SK-N-SH (cell line): Measurements from ENCODE around the gene ATP8A1. TPM values are rescaled to one million over a fixed set of nuclear protein-coding genes. Genes with fewer than 3 reads are reported as not detected.

Source experiments
- CTCF ChIA-PET: fragments of 300-600, 350-600 bp; formaldehyde crosslinking; extraction: SDS; loops from one replicate; lab custom pipeline; 2021; lab: Yijun Ruan, JAX
- POLR2A ChIA-PET: fragments of 350-600 bp; sonication (Branson Sonifier 250); formaldehyde crosslinking; extraction: SDS; loops from one replicate; lab custom pipeline; 2020; ENCODE audit warnings: antibody characterized with exemption, inconsistent platforms; lab: Yijun Ruan, JAX
- DNase-seq: peaks from one replicate; pipeline ENCODE4 v3.0.0; 2012
- H2AFZ ChIP-seq: fragments of 200-600 bp; sonication (generic); 2 replicates; pipeline ENCODE4 v1.8.1; 2016; ENCODE audit warnings: antibody characterized with exemption, mild to moderate bottlenecking, low read depth
- H3F3A ChIP-seq: fragments of 200-600 bp; sonication (generic); replicated peaks from 2 replicates; pipeline ENCODE3; 2016; ENCODE audit warnings: antibody characterized with exemption, mild to moderate bottlenecking; ENCODE audit not compliant: insufficient read depth
- H3K27ac ChIP-seq, 2 experiments: fragments of 200-500 bp in 1 of 2; fragments of 200-600 bp in 1 of 2; sonication (Bioruptor generic) in 1 of 2; sonication (generic), shearing (Covaris generic) in 1 of 2; 2 replicates each; pipeline versions ENCODE4 v1.5.1 to v1.6.1; 2014 to 2016; ENCODE audit warnings: low read depth in 2 of 2, inconsistent platforms in 1 of 2, low read length in 1 of 2, mild to moderate bottlenecking in 1 of 2, mixed read lengths in 1 of 2
- H3K27me3 ChIP-seq: fragments of 200-600 bp; sonication (generic), shearing (Covaris generic); 2 replicates; pipeline ENCODE4 v1.6.1; 2016; ENCODE audit warnings: mixed run types; ENCODE audit not compliant: insufficient read depth
- H3K36me3 ChIP-seq, 2 experiments: fragments of 200-500 bp in 1 of 2; fragments of 200-600 bp in 1 of 2; sonication (Bioruptor generic) in 1 of 2; sonication (generic) in 1 of 2; replicated peaks in 1 of 2; 2 replicates each; pipeline versions ENCODE3 to v1.5.1; 2014 to 2016; ENCODE audit warnings: low read length in 1 of 2, mild to moderate bottlenecking in 1 of 2; ENCODE audit not compliant: insufficient read depth in 2 of 2, control insufficient read depth in 1 of 2
- H3K4me1 ChIP-seq, 2 experiments: fragments of 200-500 bp in 1 of 2; fragments of 200-600 bp in 1 of 2; sonication (Bioruptor generic) in 1 of 2; sonication (generic), shearing (Covaris generic) in 1 of 2; 2 replicates each; pipeline versions ENCODE4 v1.5.1 to v1.6.1; 2014 to 2016; ENCODE audit warnings: low read depth in 1 of 2, low read length in 1 of 2, mixed run types in 1 of 2; ENCODE audit not compliant: insufficient read depth in 2 of 2, control insufficient read depth in 1 of 2
- H3K4me2 ChIP-seq: fragments of 200-600 bp; sonication (generic), shearing (Covaris generic); 2 replicates; pipeline ENCODE4 v1.6.1; 2017; ENCODE audit warnings: mixed run types
- H3K4me3 ChIP-seq, 2 experiments: fragments of 200-500 bp in 1 of 2; fragments of 200-600 bp in 1 of 2; sonication (Bioruptor generic) in 1 of 2; sonication (generic), shearing (Covaris generic) in 1 of 2; 2 replicates each; pipeline versions ENCODE4 v1.5.1 to v1.8.1; 2014 to 2016; ENCODE audit warnings: low read depth in 2 of 2, inconsistent platforms in 1 of 2, low read length in 1 of 2, mild to moderate bottlenecking in 1 of 2, mixed read lengths in 1 of 2, moderate library complexity in 1 of 2
- H3K79me2 ChIP-seq: fragments of 200-600 bp; sonication (generic); 2 replicates; pipeline ENCODE4 v1.8.1; 2017; ENCODE audit warnings: mild to moderate bottlenecking; ENCODE audit not compliant: insufficient read depth
- H3K9ac ChIP-seq: fragments of 200-600 bp; sonication (generic); 2 replicates; pipeline ENCODE4 v1.6.1; 2017; ENCODE audit warnings: mixed run types
- H3K9me2 ChIP-seq: fragments of 200-600 bp; sonication (generic); 2 replicates; pipeline ENCODE4 v1.6.1; 2017; ENCODE audit warnings: mixed run types
- H3K9me3 ChIP-seq: fragments of 200-600 bp; sonication (generic); 2 replicates; pipeline ENCODE4 v1.6.1; 2017; ENCODE audit warnings: mixed run types, mild to moderate bottlenecking, moderate library complexity
- H4K20me1 ChIP-seq: fragments of 200-600 bp; sonication (generic); 2 replicates; pipeline ENCODE4 v1.6.1; 2017; ENCODE audit warnings: mild to moderate bottlenecking, mixed run types; ENCODE audit not compliant: insufficient read depth
- CTCF ChIP-seq: fragments of 200-600 bp; sonication (generic); IDR thresholded peaks from 2 replicates; pipeline ENCODE4 v1.6.1; 2017; ENCODE audit warnings: antibody characterized with exemption, mild to moderate bottlenecking, moderate library complexity
- EZH2phosphoT487 ChIP-seq: fragments of 200-600 bp; sonication (generic); IDR thresholded peaks from 2 replicates; pipeline ENCODE4 v1.6.1; 2017; ENCODE audit warnings: low read depth, mixed run types, mild to moderate bottlenecking, antibody characterized with exemption, moderate library complexity, borderline replicate concordance
- FOSL2 ChIP-seq: IDR thresholded peaks from 2 replicates; pipeline ENCODE4 v1.4.0; 2012; ENCODE audit warnings: low read depth, mild to moderate bottlenecking, moderate library complexity, borderline replicate concordance
- FOXJ3 ChIP-seq: sonication (generic); formaldehyde crosslinking; IDR thresholded peaks from 2 replicates; pipeline ENCODE4 v1.5.1; 2020; ENCODE audit warnings: mild to moderate bottlenecking, missing genetic modification reagents
- FOXM1 ChIP-seq: IDR thresholded peaks from 2 replicates; pipeline ENCODE4 v1.4.0; 2012; ENCODE audit warnings: low read depth, mild to moderate bottlenecking
- GATA2 ChIP-seq: sonication (generic); formaldehyde crosslinking; IDR thresholded peaks from 2 replicates; pipeline ENCODE4 v1.5.0; 2020; ENCODE audit warnings: mild to moderate bottlenecking, missing genetic modification reagents
- IRF3 ChIP-seq: fragments of 150-350 bp; IDR thresholded peaks from 2 replicates; pipeline ENCODE4 v1.6.1; 2016; ENCODE audit warnings: mild to moderate bottlenecking, low read depth, low read length
- MEF2A ChIP-seq: IDR thresholded peaks from 2 replicates; pipeline ENCODE4 v1.4.0; 2012; ENCODE audit warnings: low read depth, borderline replicate concordance
- MXI1 ChIP-seq: IDR thresholded peaks from 2 replicates; pipeline ENCODE4 v1.6.1; 2012; ENCODE audit warnings: mild to moderate bottlenecking, low read depth, low read length, improper control_type of control experiment
- RAD21 ChIP-seq: IDR thresholded peaks from 2 replicates; pipeline ENCODE4 v1.6.1; 2012; ENCODE audit warnings: mild to moderate bottlenecking, low read length
- RFX5 ChIP-seq: IDR thresholded peaks from 2 replicates; pipeline ENCODE4 v1.6.1; 2012; ENCODE audit warnings: mild to moderate bottlenecking, improper control_type of control experiment, low read length
- RXRA ChIP-seq: IDR thresholded peaks from 2 replicates; pipeline ENCODE4 v1.4.0; 2012; ENCODE audit warnings: low read depth, mild to moderate bottlenecking, borderline replicate concordance
- SIN3A ChIP-seq: IDR thresholded peaks from 2 replicates; pipeline ENCODE4 v1.6.1; 2012; ENCODE audit warnings: low read depth, mild to moderate bottlenecking, low read length, moderate library complexity, borderline replicate concordance
- SMC3 ChIP-seq: IDR thresholded peaks from 2 replicates; pipeline ENCODE4 v1.6.1; 2012; ENCODE audit warnings: low read depth, low read length, improper control_type of control experiment
- YY1 ChIP-seq: IDR thresholded peaks from 2 replicates; pipeline ENCODE4 v1.4.0; 2012; ENCODE audit warnings: low read depth, mild to moderate bottlenecking
- ZBTB33 ChIP-seq: IDR thresholded peaks from 2 replicates; pipeline ENCODE4 v1.4.0; 2012; ENCODE audit warnings: low read depth, borderline replicate concordance
- WGBS: methylation state at CpG from one replicate; pipeline ENCODE4 v1.1.6; 2017; ENCODE audit warnings: low lambda C conversion rate; 5-methylcytosine and 5-hydroxymethylcytosine counted together
- polyA plus RNA-seq, 3 experiments: library from polyadenylated mRNA; depleted of rRNA; stranded (reverse); fragments of >200 nt; gene quantifications; 2 replicates each; pipeline ENCODE4 v1.2.3, GENCODE V29; 2012

Gene ATP8A1
- polyA plus RNA-seq, 1 of the 3 experiments (the other 2 are of a cell fraction) = 0.38 TPM

GRCh38 chr4:42446823-42447222 is 210.1 kb downstream of the ATP8A1 start:
- H3K9me3 ChIP-seq = no peaks in the 10 kb centered on the region
- DNase-seq = no peak
- TF ChIP-seq IRF3 (no peak), GATA2 (CRISPR knock-in tag) (no peak)
- no peaks in the 10 kb centered on the region for H3K36me3 ChIP-seq
- no peaks in the 10 kb centered on the region for H3K9me2 ChIP-seq
- H3F3A ChIP-seq = no peaks in the 10 kb centered on the region
- ChIA-PET CTCF (no interaction called here), POLR2A (no interaction called here)
- no peaks in the 10 kb centered on the region for H4K20me1 ChIP-seq
- no peaks in the 10 kb centered on the region for H3K27me3 ChIP-seq
- H3K4me1 ChIP-seq = peaks cover 0 to 13% of the 10 kb centered on the region in 2 experiments; a peak in 2 of 4 replicates
- no peak overlapping the region for H3K4me2 ChIP-seq
- 55% methylated on average over 5 of the region's 5 CpGs for WGBS
- no peak overlapping the region for H2AFZ ChIP-seq
- no peak overlapping the region for H3K27ac ChIP-seq
- H3K9ac ChIP-seq = no peak overlapping the region
- no peak overlapping the region for H3K4me3 ChIP-seq
- no peaks in the 10 kb centered on the region for H3K79me2 ChIP-seq

GRCh38 chr4:42445038-42445437 is 211.9 kb downstream of the ATP8A1 start:
- Histone ChIP-seq H4K20me1 (no peaks in the 10 kb centered on the region), H3K36me3 (no peaks in the 10 kb centered on the region), H3K4me2 (no peak overlapping the region), H3K9me3 (no peaks in the 10 kb centered on the region), H3F3A (no peaks in the 10 kb centered on the region), H3K27me3 (no peaks in the 10 kb centered on the region), H3K9me2 (no peaks in the 10 kb centered on the region), H3K4me1 (peaks cover 0 to 13% of the 10 kb centered on the region in 2 experiments; a peak in 2 of 4 replicates), H3K4me3 (no peak overlapping the region), H2AFZ (no peak overlapping the region), H3K9ac (no peak overlapping the region), H3K27ac (no peak overlapping the region), H3K79me2 (no peaks in the 10 kb centered on the region)
- ChIA-PET POLR2A (no interaction called here), CTCF (no interaction called here)
- 80% methylated on average over 5 of the region's 5 CpGs for WGBS
- no peak for DNase-seq
- TF ChIP-seq RAD21 = no peak
- TF ChIP-seq SIN3A = no peak
- TF ChIP-seq ZBTB33 = no peak
- no peak for TF ChIP-seq EZH2phosphoT487
- TF ChIP-seq MEF2A = no peak
- TF ChIP-seq MXI1 = no peak
- no peak for TF ChIP-seq YY1
- TF ChIP-seq FOXJ3 (CRISPR knock-in tag) = no peak
- TF ChIP-seq CTCF = no peak
- TF ChIP-seq FOXM1 = no peak
- TF ChIP-seq RXRA = no peak
- TF ChIP-seq RFX5 = no peak
- no peak for TF ChIP-seq FOSL2
- no peak for TF ChIP-seq SMC3
